ENCODE data around the gene NES.

DNA sequence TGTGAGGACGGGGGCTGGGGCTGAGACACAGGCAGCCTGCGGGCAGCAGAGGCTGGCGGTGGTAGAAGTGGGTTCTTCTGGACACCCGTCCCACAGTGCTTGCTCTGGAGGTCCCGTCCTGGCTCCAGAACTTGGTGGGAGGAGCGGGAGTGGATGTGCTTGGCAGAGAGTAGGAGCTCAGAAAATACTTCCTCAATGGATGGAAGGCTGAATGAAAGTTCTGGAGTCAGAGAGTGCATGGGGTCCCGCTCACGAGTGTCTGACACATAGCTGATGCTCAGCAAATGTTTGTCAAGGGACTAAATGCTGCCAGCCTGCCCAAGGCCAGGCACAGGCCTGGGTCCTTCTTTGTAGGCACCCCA is 13.4 kb upstream of the NES start:
- no peak for TF ChIP-seq FOXK2 (IDR thresholded peaks at IDR 0.05)
- TF ChIP-seq CTBP1 (IDR thresholded peaks at IDR 0.05; ENCODE audit: borderline replicate concordance) = no peak
- no peak for TF ChIP-seq ZNF384 (IDR thresholded peaks at IDR 0.05)
- no peak for TF ChIP-seq SP1 (IDR thresholded peaks at IDR 0.05)

Data from HEK293T (cell line).